SK-N-SH (cell line): Measurements from ENCODE around the gene SUPT3H. TPM values are rescaled to one million over a fixed set of nuclear protein-coding genes. Genes with fewer than 3 reads are reported as not detected.
A peak's percentile ranks its signal among the peaks of the same experiment; 100 is the strongest.

Source experiments
- CTCF ChIA-PET: fragments of 300-600, 350-600 bp; formaldehyde crosslinking; extraction: SDS; loops from one replicate; lab custom pipeline; 2021; lab: Yijun Ruan, JAX
- POLR2A ChIA-PET: fragments of 350-600 bp; sonication (Branson Sonifier 250); formaldehyde crosslinking; extraction: SDS; loops from one replicate; lab custom pipeline; 2020; ENCODE audit warnings: antibody characterized with exemption, inconsistent platforms; lab: Yijun Ruan, JAX
- DNase-seq: peaks from one replicate; pipeline ENCODE4 v3.0.0; 2012
- H2AFZ ChIP-seq: fragments of 200-600 bp; sonication (generic); 2 replicates; pipeline ENCODE4 v1.8.1; 2016; ENCODE audit warnings: antibody characterized with exemption, mild to moderate bottlenecking, low read depth
- H3F3A ChIP-seq: fragments of 200-600 bp; sonication (generic); replicated peaks from 2 replicates; pipeline ENCODE3; 2016; ENCODE audit warnings: antibody characterized with exemption, mild to moderate bottlenecking; ENCODE audit not compliant: insufficient read depth
- H3K27ac ChIP-seq, 2 experiments: fragments of 200-500 bp in 1 of 2; fragments of 200-600 bp in 1 of 2; sonication (Bioruptor generic) in 1 of 2; sonication (generic), shearing (Covaris generic) in 1 of 2; 2 replicates each; pipeline versions ENCODE4 v1.5.1 to v1.6.1; 2014 to 2016; ENCODE audit warnings: low read depth in 2 of 2, inconsistent platforms in 1 of 2, low read length in 1 of 2, mild to moderate bottlenecking in 1 of 2, mixed read lengths in 1 of 2
- H3K27me3 ChIP-seq: fragments of 200-600 bp; sonication (generic), shearing (Covaris generic); 2 replicates; pipeline ENCODE4 v1.6.1; 2016; ENCODE audit warnings: mixed run types; ENCODE audit not compliant: insufficient read depth
- H3K36me3 ChIP-seq, 2 experiments: fragments of 200-500 bp in 1 of 2; fragments of 200-600 bp in 1 of 2; sonication (Bioruptor generic) in 1 of 2; sonication (generic) in 1 of 2; replicated peaks in 1 of 2; 2 replicates each; pipeline versions ENCODE3 to v1.5.1; 2014 to 2016; ENCODE audit warnings: low read length in 1 of 2, mild to moderate bottlenecking in 1 of 2; ENCODE audit not compliant: insufficient read depth in 2 of 2, control insufficient read depth in 1 of 2
- H3K4me1 ChIP-seq, 2 experiments: fragments of 200-500 bp in 1 of 2; fragments of 200-600 bp in 1 of 2; sonication (Bioruptor generic) in 1 of 2; sonication (generic), shearing (Covaris generic) in 1 of 2; 2 replicates each; pipeline versions ENCODE4 v1.5.1 to v1.6.1; 2014 to 2016; ENCODE audit warnings: low read depth in 1 of 2, low read length in 1 of 2, mixed run types in 1 of 2; ENCODE audit not compliant: insufficient read depth in 2 of 2, control insufficient read depth in 1 of 2
- H3K4me2 ChIP-seq: fragments of 200-600 bp; sonication (generic), shearing (Covaris generic); 2 replicates; pipeline ENCODE4 v1.6.1; 2017; ENCODE audit warnings: mixed run types
- H3K4me3 ChIP-seq, 2 experiments: fragments of 200-500 bp in 1 of 2; fragments of 200-600 bp in 1 of 2; sonication (Bioruptor generic) in 1 of 2; sonication (generic), shearing (Covaris generic) in 1 of 2; 2 replicates each; pipeline versions ENCODE4 v1.5.1 to v1.8.1; 2014 to 2016; ENCODE audit warnings: low read depth in 2 of 2, inconsistent platforms in 1 of 2, low read length in 1 of 2, mild to moderate bottlenecking in 1 of 2, mixed read lengths in 1 of 2, moderate library complexity in 1 of 2
- H3K79me2 ChIP-seq: fragments of 200-600 bp; sonication (generic); 2 replicates; pipeline ENCODE4 v1.8.1; 2017; ENCODE audit warnings: mild to moderate bottlenecking; ENCODE audit not compliant: insufficient read depth
- H3K9ac ChIP-seq: fragments of 200-600 bp; sonication (generic); 2 replicates; pipeline ENCODE4 v1.6.1; 2017; ENCODE audit warnings: mixed run types
- H3K9me2 ChIP-seq: fragments of 200-600 bp; sonication (generic); 2 replicates; pipeline ENCODE4 v1.6.1; 2017; ENCODE audit warnings: mixed run types
- H3K9me3 ChIP-seq: fragments of 200-600 bp; sonication (generic); 2 replicates; pipeline ENCODE4 v1.6.1; 2017; ENCODE audit warnings: mixed run types, mild to moderate bottlenecking, moderate library complexity
- H4K20me1 ChIP-seq: fragments of 200-600 bp; sonication (generic); 2 replicates; pipeline ENCODE4 v1.6.1; 2017; ENCODE audit warnings: mild to moderate bottlenecking, mixed run types; ENCODE audit not compliant: insufficient read depth
- EP300 ChIP-seq, 2 experiments: IDR thresholded peaks; 2 replicates each; pipeline versions ENCODE4 v1.4.0 to v1.6.1; 2012; ENCODE audit warnings: borderline replicate concordance in 1 of 2, low read depth in 1 of 2, low read length in 1 of 2
- EZH2phosphoT487 ChIP-seq: fragments of 200-600 bp; sonication (generic); IDR thresholded peaks from 2 replicates; pipeline ENCODE4 v1.6.1; 2017; ENCODE audit warnings: low read depth, mixed run types, mild to moderate bottlenecking, antibody characterized with exemption, moderate library complexity, borderline replicate concordance
- FOSL2 ChIP-seq: IDR thresholded peaks from 2 replicates; pipeline ENCODE4 v1.4.0; 2012; ENCODE audit warnings: low read depth, mild to moderate bottlenecking, moderate library complexity, borderline replicate concordance
- FOXJ3 ChIP-seq: sonication (generic); formaldehyde crosslinking; IDR thresholded peaks from 2 replicates; pipeline ENCODE4 v1.5.1; 2020; ENCODE audit warnings: mild to moderate bottlenecking, missing genetic modification reagents
- FOXM1 ChIP-seq: IDR thresholded peaks from 2 replicates; pipeline ENCODE4 v1.4.0; 2012; ENCODE audit warnings: low read depth, mild to moderate bottlenecking
- GABPA ChIP-seq: IDR thresholded peaks from 2 replicates; pipeline ENCODE4 v1.4.0; 2012; ENCODE audit warnings: low read depth, mild to moderate bottlenecking
- JUND ChIP-seq: IDR thresholded peaks from 2 replicates; pipeline ENCODE4 v1.4.0; 2012
- MEF2A ChIP-seq: IDR thresholded peaks from 2 replicates; pipeline ENCODE4 v1.4.0; 2012; ENCODE audit warnings: low read depth, borderline replicate concordance
- MXI1 ChIP-seq: IDR thresholded peaks from 2 replicates; pipeline ENCODE4 v1.6.1; 2012; ENCODE audit warnings: mild to moderate bottlenecking, low read depth, low read length, improper control_type of control experiment
- NRF1 ChIP-seq: IDR thresholded peaks from 2 replicates; pipeline ENCODE4 v1.6.1; 2012; ENCODE audit warnings: low read depth, mild to moderate bottlenecking, low read length
- PBX3 ChIP-seq: IDR thresholded peaks from 2 replicates; pipeline ENCODE4; 2012
- RCOR1 ChIP-seq: fragments of 150-350 bp; IDR thresholded peaks from 2 replicates; pipeline ENCODE4 v1.6.1; 2017; ENCODE audit warnings: antibody characterized with exemption, low read length
- RXRA ChIP-seq: IDR thresholded peaks from 2 replicates; pipeline ENCODE4 v1.4.0; 2012; ENCODE audit warnings: low read depth, mild to moderate bottlenecking, borderline replicate concordance
- SIN3A ChIP-seq: IDR thresholded peaks from 2 replicates; pipeline ENCODE4 v1.6.1; 2012; ENCODE audit warnings: low read depth, mild to moderate bottlenecking, low read length, moderate library complexity, borderline replicate concordance
- TEAD4 ChIP-seq: IDR thresholded peaks from 2 replicates; pipeline ENCODE4 v1.4.0; 2012; ENCODE audit warnings: mild to moderate bottlenecking, borderline replicate concordance; ENCODE audit not compliant: insufficient read depth
- ZBTB33 ChIP-seq: IDR thresholded peaks from 2 replicates; pipeline ENCODE4 v1.4.0; 2012; ENCODE audit warnings: low read depth, borderline replicate concordance
- WGBS: methylation state at CpG from one replicate; pipeline ENCODE4 v1.1.6; 2017; ENCODE audit warnings: low lambda C conversion rate; 5-methylcytosine and 5-hydroxymethylcytosine counted together
- polyA plus RNA-seq, 3 experiments: library from polyadenylated mRNA; depleted of rRNA; stranded (reverse); fragments of >200 nt; gene quantifications; 2 replicates each; pipeline ENCODE4 v1.2.3, GENCODE V29; 2012
- TF ChIP-seq, protein P1 (sequence below): fragments of 150-350 bp; IDR thresholded peaks from 2 replicates; pipeline ENCODE4 v1.6.1; 2017; ENCODE audit warnings: antibody characterized with exemption, low read length, low read depth, borderline replicate concordance
- TF ChIP-seq, protein P2 (sequence below): fragments of 150-350 bp; IDR thresholded peaks from 2 replicates; pipeline ENCODE4 v1.6.1; 2016; ENCODE audit warnings: mild to moderate bottlenecking, low read depth, low read length
- TF ChIP-seq, protein P3 (sequence below): IDR thresholded peaks from 2 replicates; pipeline ENCODE4 v1.6.1; 2012; ENCODE audit warnings: mild to moderate bottlenecking, low read depth, low read length, moderate library complexity

The SUPT3H gene
- polyA plus RNA-seq, 1 of the 3 experiments (the other 2 are of a cell fraction), result 10.9 TPM

DNA sequence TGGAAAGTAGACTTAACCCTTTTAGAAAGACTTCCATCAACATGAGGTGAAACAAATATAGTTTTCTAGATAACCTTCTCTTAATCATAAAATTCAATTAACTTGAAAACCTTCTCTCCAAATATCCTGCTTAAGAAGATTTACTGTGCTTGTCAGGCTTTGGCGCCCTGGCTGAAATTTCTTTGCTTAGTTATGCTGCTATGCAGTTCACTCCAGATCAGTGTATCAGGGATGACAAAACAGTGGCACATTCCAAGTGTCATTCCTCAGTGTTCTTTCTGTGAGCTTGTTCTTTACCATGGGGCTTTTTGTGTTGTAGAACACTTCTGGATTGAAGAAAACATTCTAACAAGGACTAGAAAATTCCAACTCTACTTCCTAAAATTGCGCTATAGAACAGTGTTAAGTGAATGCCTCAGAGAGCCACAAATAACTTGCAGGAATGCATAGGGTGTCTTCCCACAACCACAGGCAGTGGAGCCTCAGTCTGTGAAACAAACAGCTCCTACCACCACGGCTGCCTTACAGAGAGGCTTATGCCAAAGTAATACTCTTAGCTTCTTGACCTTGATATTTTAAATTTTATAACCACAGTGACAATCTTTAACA is 546.6 kb downstream of the SUPT3H start:
- 84% methylated on average over 3 of the region's 3 CpGs for WGBS
- no peaks in the 10 kb centered on the region for H3K79me2 ChIP-seq
- H3K27me3 ChIP-seq, result no peaks in the 10 kb centered on the region
- no peak overlapping the region for H3K4me3 ChIP-seq
- no peaks in the 10 kb centered on the region for H3F3A ChIP-seq
- H3K9ac ChIP-seq, result no peak overlapping the region
- peak overlapping the region in 1 of 2 experiments; percentile 60; a peak in 1 of 4 replicates for H3K27ac ChIP-seq
- CTCF ChIA-PET, result no interaction called here
- no peak for DNase-seq
- H3K4me1 ChIP-seq, result peaks cover 0 to 3% of the 10 kb centered on the region in 2 experiments; a peak in 2 of 4 replicates
- H3K9me2 ChIP-seq, result no peaks in the 10 kb centered on the region
- no peak overlapping the region for H3K4me2 ChIP-seq
- no peaks in the 10 kb centered on the region for H3K9me3 ChIP-seq
- H4K20me1 ChIP-seq, result no peaks in the 10 kb centered on the region
- TF ChIP-seq, protein P1, sequence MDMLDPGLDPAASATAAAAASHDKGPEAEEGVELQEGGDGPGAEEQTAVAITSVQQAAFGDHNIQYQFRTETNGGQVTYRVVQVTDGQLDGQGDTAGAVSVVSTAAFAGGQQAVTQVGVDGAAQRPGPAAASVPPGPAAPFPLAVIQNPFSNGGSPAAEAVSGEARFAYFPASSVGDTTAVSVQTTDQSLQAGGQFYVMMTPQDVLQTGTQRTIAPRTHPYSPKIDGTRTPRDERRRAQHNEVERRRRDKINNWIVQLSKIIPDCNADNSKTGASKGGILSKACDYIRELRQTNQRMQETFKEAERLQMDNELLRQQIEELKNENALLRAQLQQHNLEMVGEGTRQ, result no peak
- TF ChIP-seq MEF2A (no peak), EZH2phosphoT487 (no peak), NRF1 (no peak), SIN3A (no peak), RXRA (no peak), PBX3 (no peak), EP300 (IDR thresholded peaks at IDR 0.05; ENCODE audit: borderline replicate concordance in 1 of 2, low read depth in 1 of 2, low read length in 1 of 2) (no peak), GABPA (no peak), JUND (no peak), ZBTB33 (no peak), FOXJ3 (no peak), FOSL2 (no peak), RCOR1 (no peak), TEAD4 (no peak), FOXM1 (no peak), MXI1 (no peak)
- TF ChIP-seq, protein P2, sequence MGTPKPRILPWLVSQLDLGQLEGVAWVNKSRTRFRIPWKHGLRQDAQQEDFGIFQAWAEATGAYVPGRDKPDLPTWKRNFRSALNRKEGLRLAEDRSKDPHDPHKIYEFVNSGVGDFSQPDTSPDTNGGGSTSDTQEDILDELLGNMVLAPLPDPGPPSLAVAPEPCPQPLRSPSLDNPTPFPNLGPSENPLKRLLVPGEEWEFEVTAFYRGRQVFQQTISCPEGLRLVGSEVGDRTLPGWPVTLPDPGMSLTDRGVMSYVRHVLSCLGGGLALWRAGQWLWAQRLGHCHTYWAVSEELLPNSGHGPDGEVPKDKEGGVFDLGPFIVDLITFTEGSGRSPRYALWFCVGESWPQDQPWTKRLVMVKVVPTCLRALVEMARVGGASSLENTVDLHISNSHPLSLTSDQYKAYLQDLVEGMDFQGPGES, result no peak
- TF ChIP-seq, protein P3, sequence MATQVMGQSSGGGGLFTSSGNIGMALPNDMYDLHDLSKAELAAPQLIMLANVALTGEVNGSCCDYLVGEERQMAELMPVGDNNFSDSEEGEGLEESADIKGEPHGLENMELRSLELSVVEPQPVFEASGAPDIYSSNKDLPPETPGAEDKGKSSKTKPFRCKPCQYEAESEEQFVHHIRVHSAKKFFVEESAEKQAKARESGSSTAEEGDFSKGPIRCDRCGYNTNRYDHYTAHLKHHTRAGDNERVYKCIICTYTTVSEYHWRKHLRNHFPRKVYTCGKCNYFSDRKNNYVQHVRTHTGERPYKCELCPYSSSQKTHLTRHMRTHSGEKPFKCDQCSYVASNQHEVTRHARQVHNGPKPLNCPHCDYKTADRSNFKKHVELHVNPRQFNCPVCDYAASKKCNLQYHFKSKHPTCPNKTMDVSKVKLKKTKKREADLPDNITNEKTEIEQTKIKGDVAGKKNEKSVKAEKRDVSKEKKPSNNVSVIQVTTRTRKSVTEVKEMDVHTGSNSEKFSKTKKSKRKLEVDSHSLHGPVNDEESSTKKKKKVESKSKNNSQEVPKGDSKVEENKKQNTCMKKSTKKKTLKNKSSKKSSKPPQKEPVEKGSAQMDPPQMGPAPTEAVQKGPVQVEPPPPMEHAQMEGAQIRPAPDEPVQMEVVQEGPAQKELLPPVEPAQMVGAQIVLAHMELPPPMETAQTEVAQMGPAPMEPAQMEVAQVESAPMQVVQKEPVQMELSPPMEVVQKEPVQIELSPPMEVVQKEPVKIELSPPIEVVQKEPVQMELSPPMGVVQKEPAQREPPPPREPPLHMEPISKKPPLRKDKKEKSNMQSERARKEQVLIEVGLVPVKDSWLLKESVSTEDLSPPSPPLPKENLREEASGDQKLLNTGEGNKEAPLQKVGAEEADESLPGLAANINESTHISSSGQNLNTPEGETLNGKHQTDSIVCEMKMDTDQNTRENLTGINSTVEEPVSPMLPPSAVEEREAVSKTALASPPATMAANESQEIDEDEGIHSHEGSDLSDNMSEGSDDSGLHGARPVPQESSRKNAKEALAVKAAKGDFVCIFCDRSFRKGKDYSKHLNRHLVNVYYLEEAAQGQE, result no peak
- H2AFZ ChIP-seq, result no peak overlapping the region
- no peaks in the 10 kb centered on the region for H3K36me3 ChIP-seq
- POLR2A ChIA-PET, result no interaction called here
